WI38 (cell line): ENCODE results near the gene P2RX3.
"Not testable (repeated sequence)": the region's sequence is repeated elsewhere in the genome, so short reads cannot be mapped to it uniquely, and the experiment has no call there.

Experiments used
- H3K4me3 ChIP-seq: 2 replicates; pipeline ENCODE4 v1.5.1; 2011; ENCODE audit warnings: low read depth, mild to moderate bottlenecking, control low read depth, low read length
- CTCF ChIP-seq: IDR thresholded peaks from 2 replicates; pipeline ENCODE4 v1.5.1; 2012; ENCODE audit warnings: low read depth, mild to moderate bottlenecking, control low read depth, low read length

Gene P2RX3

GRCh38 chr11:57338142-57338541, at the start of gene P2RX3:
Gene P2RX3 (plus strand): TSS chr11:57338352. CDS start chr11:57338551, 199 bp downstream.
- no peak within 1 kb of the TSS for H3K4me3 ChIP-seq

GRCh38 chr11:57288771-57289579, 49.2 kb upstream of the P2RX3 start:
- no peak for TF ChIP-seq CTCF
- H3K4me3 ChIP-seq: no peak overlapping the region

More at GRCh38 chr11:57338142-57338541, at the start of gene P2RX3:
- no peak for TF ChIP-seq CTCF

GRCh38 chr11:57290288-57290687, 47.9 kb upstream of the P2RX3 start:
- no peak for TF ChIP-seq CTCF
- H3K4me3 ChIP-seq: no peak overlapping the region

GRCh38 chr11:57294225-57295131, 43.7 kb upstream of the P2RX3 start:
- no peak for TF ChIP-seq CTCF
- H3K4me3 ChIP-seq: no peak overlapping the region

GRCh38 chr11:57296205-57296604, 41.9 kb upstream of the P2RX3 start:
- H3K4me3 ChIP-seq: not testable (repeated sequence)

- no peak for TF ChIP-seq CTCF
- H3K4me3 ChIP-seq: no peak overlapping the region
Observed at GRCh38 chr11:57297221-57297620, 40.9 kb upstream of the P2RX3 start.

- no peak for TF ChIP-seq CTCF
Observed at GRCh38 chr11:57299150-57299737, 38.9 kb upstream of the P2RX3 start.

More at GRCh38 chr11:57299150-57299737, 38.9 kb upstream of the P2RX3 start:
- H3K4me3 ChIP-seq: no peak overlapping the region
